GM12891 (cell line): ENCODE data around the gene SEC22A.

Experiments
- PAX5 ChIP-seq: IDR thresholded peaks from 2 replicates; pipeline ENCODE4 v1.6.1; 2011; ENCODE audit warnings: low read length, moderate library complexity, mild to moderate bottlenecking; ENCODE audit not compliant: insufficient read depth, severe bottlenecking
- POLR2A ChIP-seq: IDR thresholded peaks from 2 replicates; pipeline ENCODE4 v1.6.1; 2011; ENCODE audit warnings: low read depth, low read length, control low read depth
- POLR2AphosphoS5 ChIP-seq: IDR thresholded peaks from 2 replicates; pipeline ENCODE4 v1.6.1; 2011; ENCODE audit warnings: low read depth, low read length, control low read depth
- POU2F2 ChIP-seq: IDR thresholded peaks from 2 replicates; pipeline ENCODE4 v1.6.1; 2011; ENCODE audit warnings: low read depth, mild to moderate bottlenecking, control low read depth, low read length, moderate library complexity
- SPI1 ChIP-seq: IDR thresholded peaks from 2 replicates; pipeline ENCODE4 v1.6.1; 2011; ENCODE audit warnings: low read depth, low read length, control low read depth
- TAF1 ChIP-seq: IDR thresholded peaks from 2 replicates; pipeline ENCODE4 v1.6.1; 2011; ENCODE audit warnings: low read depth, low read length, control low read depth

GRCh38 chr3:123261666-123262065, 59.9 kb downstream of the SEC22A start:
- TF ChIP-seq TAF1 (no peak), POLR2A (no peak), POLR2AphosphoS5 (no peak), POU2F2 (no peak), SPI1 (no peak), PAX5 (no peak)
